Medulla oblongata (tissue), 1 donor: ENCODE data around the gene RAP1A.
"Not testable (repeated sequence)": the region's sequence is repeated elsewhere in the genome, so short reads cannot be mapped to it uniquely, and the experiment has no call there.

ENCODE experiments used
- DNase-seq: peaks from one replicate; pipeline ENCODE4 v3.0.0-alpha.2; 2015; ENCODE audit errors: extremely low spot score

Gene RAP1A

GRCh38 chr1:111629190-111629954, 9.8 kb downstream of the RAP1A start:
- DNase-seq: no peak

DNA sequence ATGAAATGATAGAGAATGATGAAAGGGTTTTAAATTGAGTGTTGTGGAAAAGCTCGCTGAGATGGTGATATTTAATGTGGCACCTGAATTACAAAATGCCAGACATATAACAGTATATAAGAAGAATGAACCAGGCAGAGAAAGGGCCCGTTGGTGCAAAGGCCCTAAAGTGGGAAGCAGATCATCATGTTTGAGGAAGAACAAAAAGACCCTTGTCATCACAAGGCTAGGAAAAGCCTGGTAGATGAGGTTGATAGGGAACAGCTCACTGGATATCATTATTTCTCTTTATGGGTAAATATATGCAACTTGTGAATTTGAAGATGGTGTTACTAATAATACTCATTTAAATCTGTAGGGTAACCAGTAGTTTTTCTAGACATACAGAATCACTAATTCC, 11.0 kb downstream of the RAP1A start:
- DNase-seq: no peak

DNA sequence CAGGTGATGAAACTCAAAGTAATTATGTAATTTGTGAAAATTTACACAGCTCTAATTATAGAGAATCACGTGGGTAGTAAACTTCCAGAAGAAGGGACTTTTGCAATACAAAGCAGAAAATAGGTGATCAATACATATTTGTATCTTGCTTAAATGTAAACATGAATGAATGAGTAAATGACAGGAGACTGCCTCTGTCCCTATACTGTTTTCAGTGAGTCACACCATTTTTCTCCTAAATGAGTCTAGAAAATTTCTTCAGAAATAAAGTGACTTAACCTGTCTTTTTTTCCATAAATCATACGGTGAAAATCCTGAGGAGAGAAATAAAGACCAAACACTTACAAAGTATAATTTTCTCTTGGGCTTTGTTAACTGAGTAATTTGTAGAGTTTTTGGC, 11.9 kb downstream of the RAP1A start:
- no peak for DNase-seq

GRCh38 chr1:111632771-111633170, 13.2 kb downstream of the RAP1A start:
- DNase-seq: not testable (repeated sequence)

DNA sequence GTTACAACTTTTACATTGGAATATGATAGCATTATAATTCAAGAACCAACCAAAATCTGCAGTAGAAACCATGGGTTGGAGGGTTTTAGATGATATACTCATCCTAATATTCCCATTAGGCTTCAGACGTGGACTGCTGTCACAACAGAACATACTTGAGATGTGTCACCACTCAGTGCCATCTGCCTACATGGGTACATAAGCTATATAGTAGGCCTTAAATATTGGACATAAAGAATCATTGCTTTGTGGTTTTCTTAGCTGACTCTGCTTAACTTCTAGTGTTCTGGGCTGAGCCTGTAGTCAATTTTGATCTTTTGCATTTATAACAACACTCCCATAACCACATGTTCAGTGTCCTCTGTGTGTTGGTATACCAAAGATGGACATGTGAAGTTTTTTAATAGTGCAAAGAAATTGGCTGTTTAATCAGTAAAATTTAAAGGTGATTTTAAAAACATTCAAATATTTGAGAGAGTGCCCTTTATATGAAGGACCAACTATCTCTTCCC, 14.2 kb downstream of the RAP1A start:
- no peak for DNase-seq

DNA sequence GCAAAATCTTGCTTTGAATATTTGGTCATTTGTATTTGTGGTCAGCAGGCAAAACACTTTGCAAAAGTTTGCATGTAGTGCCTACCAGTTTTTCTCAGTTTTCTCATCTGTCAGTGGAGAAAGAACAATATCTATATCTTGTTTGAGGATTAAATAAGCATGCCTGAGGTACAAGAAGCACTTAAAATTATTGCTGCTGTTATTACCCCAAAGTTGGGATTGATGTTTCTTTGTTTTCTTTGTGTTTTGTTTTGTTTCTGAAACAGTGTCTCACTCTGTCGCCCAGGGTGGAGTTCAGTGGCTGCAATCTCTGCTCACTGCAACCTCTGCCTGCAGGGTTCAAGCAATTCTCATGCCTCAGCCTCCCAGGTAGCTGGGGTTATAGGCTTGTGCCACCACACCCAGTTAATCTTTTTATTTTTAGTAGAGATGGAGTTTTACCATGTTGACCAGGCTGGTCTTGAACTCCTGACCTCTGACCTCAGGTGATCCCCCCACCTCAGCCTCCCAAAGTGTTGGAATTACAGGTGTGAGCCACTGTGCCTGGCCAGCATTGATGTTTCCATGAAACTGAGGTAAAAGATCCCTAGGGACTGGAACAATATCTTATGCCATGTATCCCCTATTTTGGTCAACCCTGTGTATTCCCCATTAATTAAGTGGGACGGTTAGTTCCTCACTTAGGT, 15.9 kb downstream of the RAP1A start:
- DNase-seq: no peak

DNA sequence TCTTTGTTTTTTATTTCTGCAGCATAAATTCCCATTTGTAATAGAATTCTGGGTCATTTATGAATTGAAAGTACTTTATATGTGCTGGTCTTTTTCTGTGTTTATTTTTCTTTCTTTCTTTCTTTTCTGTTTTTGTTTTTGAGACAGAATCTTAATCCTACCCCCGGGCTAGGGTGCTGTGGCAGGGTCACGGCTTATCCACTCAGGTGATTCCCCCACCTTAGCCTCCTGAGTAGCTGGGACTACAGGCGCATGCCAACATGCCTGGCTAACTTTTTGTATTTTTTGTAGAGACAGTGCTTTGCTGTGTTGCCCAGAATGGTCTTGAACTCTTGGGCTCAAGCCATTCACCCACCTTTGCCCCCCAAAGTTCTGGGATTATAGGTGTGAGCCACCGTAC, 18.7 kb downstream of the RAP1A start:
- DNase-seq: no peak

GRCh38 chr1:111639602-111640198, 20.1 kb downstream of the RAP1A start:
- DNase-seq: no peak

DNA sequence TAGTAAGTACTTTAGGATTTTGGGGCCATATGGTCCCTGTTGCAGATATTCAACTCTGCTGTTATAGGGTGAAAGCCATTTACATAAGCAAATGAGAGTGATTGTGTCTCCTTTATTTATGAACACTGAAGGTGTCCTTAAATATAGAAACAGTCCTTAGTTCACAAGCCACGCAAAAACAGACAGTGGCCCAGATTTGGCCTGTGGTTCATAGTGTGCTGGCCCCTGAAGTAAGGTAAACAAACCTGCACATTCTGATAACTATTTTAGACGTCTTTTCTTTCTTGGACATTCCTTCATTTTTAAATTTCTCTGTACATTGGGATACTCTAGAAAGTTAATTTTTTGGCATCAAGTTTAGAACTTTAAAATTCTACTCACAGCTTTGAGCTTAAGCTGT, 23.5 kb downstream of the RAP1A start:
- DNase-seq: no peak

DNA sequence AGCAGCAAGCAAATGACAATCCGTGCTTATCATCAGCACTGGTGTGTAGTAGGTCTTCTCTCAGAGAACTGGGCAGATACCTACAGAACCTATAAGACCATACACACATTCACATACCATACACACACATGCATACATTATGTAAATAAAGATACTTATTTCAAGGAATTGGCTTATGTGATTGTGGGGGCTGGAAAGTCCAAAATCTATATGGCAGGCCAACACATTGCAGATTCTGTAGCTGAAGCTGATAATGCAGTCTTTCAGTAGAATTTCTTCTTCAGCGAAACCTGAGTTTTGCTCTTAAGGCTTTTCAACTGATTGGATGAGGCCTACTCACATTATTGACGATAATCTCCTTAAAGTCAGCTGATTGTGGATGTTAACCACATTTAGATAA, 24.1 kb downstream of the RAP1A start:
- no peak for DNase-seq

DNA sequence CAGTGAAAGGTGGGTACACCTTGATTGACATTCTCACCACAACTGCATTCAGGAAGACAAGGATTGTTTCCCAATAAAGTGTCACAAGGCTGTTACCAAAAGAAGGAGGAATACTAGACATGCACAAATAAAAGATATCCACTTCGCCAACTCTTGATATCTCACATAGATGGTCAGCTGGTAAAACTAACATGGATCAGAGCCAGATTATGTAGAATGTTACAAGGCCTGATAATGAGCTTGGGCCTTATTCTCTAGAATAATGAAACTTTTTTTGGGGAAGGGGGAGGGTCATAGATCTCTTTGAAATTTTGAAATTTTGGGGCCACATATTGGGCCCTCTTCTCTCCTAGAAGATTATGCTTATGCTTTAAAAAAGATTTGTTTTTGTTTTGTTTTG, 24.9 kb downstream of the RAP1A start:
- DNase-seq: no peak

DNA sequence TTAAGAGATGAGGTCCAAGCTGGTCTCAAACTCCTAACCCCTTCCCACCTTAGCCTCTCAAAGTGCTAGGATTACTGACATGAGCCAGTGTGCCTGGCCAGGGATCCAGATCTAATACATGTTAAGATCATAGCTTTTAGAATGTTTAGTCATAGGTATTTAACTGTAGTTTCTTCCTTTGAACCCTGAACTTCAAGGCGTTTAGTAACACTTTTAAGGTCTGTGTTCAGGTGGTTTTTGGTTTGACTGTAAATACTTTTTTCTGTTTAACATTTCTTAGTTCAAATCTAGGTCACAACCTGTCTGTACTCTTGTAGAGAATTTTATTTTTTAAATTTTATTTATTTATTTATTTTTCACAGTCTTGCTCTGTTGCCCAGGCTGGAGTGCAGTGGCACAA, 28.1 kb downstream of the RAP1A start:
- DNase-seq: no peak

GRCh38 chr1:111648806-111649205, 29.2 kb downstream of the RAP1A start:
- no peak for DNase-seq

- DNase-seq: no peak
Measured at GRCh38 chr1:111649227-111649626, 29.6 kb downstream of the RAP1A start.

DNA sequence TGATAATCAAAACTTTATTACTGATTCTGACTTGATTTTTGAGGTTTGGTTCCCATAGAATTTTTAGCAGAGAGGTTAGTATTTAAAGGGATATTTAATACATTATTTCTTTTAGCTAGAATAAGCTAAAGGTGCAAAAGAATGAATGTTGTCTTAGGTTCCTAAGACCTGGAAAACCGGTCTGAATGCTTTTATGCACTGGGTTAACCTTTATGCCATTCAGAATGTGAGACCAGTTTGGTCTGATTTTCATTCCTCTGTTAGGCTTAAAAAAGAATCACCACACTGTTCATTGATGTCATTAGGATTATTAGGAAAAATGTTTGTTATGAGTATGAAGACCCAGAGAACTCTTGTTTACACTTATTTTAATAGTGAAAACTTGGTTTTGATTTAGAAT, 30.1 kb downstream of the RAP1A start:
- DNase-seq: no peak

DNA sequence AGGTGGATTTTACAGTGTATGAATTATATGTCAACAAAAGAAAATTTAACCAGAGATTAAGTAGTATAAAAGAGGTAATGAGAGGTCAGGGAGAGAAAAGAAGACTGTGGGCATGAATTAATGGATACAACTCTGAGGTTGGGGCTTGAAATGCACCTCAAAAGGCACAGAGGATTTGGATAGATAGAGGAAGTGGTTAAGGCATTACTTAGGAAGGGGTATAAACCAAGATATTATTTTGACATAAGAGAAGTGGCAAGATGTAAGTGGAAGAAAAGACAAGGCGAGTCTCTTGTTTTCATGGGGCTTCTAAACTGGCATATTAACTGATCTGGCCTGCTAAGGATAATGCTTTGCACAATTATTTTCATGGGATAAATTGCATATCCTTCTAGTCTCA, 34.1 kb downstream of the RAP1A start:
- no peak for DNase-seq

DNA sequence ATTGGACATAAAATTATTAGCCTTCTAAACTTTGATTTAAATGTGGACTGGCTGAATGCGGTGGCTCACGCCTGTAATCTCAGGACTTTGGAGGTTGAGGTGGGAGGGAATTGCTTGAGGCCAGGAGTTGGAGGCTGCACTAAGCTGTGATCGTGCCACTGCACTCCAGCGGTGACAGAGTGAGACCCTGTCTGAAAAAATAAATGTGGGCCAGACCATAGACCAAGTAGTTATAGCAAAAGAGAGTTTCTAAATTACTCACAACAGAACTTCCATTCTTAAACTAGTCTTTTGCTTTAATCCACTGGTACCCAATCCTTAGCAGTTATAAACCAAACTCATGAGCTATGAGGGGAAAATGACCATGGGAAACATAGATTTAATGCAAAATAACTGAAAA, 35.2 kb downstream of the RAP1A start:
- DNase-seq: no peak

- DNase-seq: peak; percentile 84
Measured at GRCh38 chr1:111656086-111657017, 36.8 kb downstream of the RAP1A start.

GRCh38 chr1:111658622-111659021, 39.0 kb downstream of the RAP1A start:
- no peak for DNase-seq

DNA sequence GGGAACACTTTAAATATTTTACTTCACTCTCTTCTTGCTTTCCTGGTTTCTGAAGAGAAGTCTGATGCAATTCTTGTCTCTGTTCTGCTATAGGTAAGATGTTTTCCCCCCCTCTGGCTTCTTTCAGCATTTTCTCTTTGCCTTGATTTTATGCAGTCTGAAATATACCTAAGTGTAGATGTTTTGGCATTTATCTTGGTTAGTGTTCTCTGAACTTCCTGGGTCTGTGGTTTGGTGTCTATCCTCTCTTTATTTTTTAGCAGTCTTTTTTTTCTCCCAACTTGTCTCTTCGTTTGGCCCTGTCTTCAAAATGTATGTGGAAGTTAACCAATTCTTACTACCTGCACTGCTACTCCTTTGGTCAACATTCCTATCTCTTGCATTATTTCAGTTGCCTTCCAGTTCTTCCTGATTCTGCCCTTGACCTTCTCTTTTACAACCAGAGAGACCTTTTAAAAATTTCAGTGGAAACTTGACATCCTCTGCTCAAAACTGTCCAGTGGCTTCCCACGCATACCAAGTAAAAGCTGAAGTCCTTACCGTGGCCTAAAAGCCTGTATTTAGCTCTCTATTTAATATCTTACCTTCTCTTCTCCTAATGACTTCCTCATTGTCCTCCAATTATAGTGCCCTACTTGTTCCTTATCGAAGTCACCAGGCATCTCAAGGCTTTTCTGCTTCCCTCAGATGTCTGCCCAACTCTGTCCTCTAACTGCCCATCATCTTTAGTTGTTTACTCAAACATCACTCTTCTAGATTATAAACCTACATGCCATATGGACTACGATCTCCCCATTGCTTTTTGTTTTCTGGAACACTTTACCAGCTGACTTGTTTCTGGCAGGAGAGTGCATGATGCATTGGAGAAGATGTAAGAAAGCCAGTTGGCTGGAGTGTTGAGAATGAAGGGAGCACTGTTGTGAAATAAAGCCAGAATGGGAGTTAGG, 40.9 kb downstream of the RAP1A start:
- peak; percentile 55 for DNase-seq

- no peak for DNase-seq
Measured at GRCh38 chr1:111664652-111665051, 45.1 kb downstream of the RAP1A start.
